ENCODE measurements around the gene SNX21. TPM values are rescaled to one million over a fixed set of nuclear protein-coding genes. Genes with fewer than 3 reads are reported as not detected.
A peak's percentile ranks its signal among the peaks of the same experiment; 100 is the strongest.
"Not testable (repeated sequence)": the region's sequence is repeated elsewhere in the genome, so short reads cannot be mapped to it uniquely, and the experiment has no call there.

The SNX21 gene
- 24.1 TPM for total RNA-seq
- long read RNA-seq, partial matches to known transcripts: 2 of 9 reads
- long read RNA-seq, other reads (novel, unspliced or antisense): 4 of 9 reads

- Histone ChIP-seq H3K27ac (peak within 1 kb of the TSS; percentile 95), H3K36me3 (peaks cover 5% of the 10 kb centered on the region), H3K27me3 (ENCODE audit: low read depth) (no peaks in the 10 kb centered on the region), H3K4me3 (peak within 1 kb of the TSS; percentile 84), H3K4me1 (peaks cover 46% of the 10 kb centered on the region), H3K9me3 (no peaks in the 10 kb centered on the region)
- intact Hi-C loops (cut with DNase I): no loop called here
- ATAC-seq: peak; percentile 91 to 92
- TF ChIP-seq CTCF (IDR thresholded peaks at IDR 0.05): no peak
- DNase-seq: peak; percentile 82
These were observed at the start of gene SNX21 for GRCh38 chr20:45833030-45833882. Gene SNX21 (plus strand): TSS chr20:45833799. CDS start chr20:45833920, 121 bp downstream.

GRCh38 chr20:45788351-45788750, 45.2 kb upstream of the SNX21 start:
- no peaks in the 10 kb centered on the region for H3K36me3 ChIP-seq
- TF ChIP-seq CTCF (IDR thresholded peaks at IDR 0.05): no peak
- H3K9me3 ChIP-seq: no peaks in the 10 kb centered on the region
- ATAC-seq (no peak), DNase-seq (no peak)
- no peak overlapping the region for H3K27ac ChIP-seq
- intact Hi-C loops (cut with DNase I): no loop called here
- H3K27me3 ChIP-seq (ENCODE audit: low read depth): no peaks in the 10 kb centered on the region
- no peak overlapping the region for H3K4me3 ChIP-seq
- peaks cover 24% of the 10 kb centered on the region for H3K4me1 ChIP-seq

GRCh38 chr20:45792317-45793118, 41.1 kb upstream of the SNX21 start:
- peak; percentile 55 for DNase-seq

GRCh38 chr20:45796337-45797065, 37.1 kb upstream of the SNX21 start:
- Histone ChIP-seq H3K27ac (no peak overlapping the region), H3K9me3 (no peaks in the 10 kb centered on the region), H3K27me3 (ENCODE audit: low read depth) (no peaks in the 10 kb centered on the region), H3K36me3 (peaks cover 48% of the 10 kb centered on the region), H3K4me3 (no peak overlapping the region), H3K4me1 (peaks cover 18% of the 10 kb centered on the region)
- intact Hi-C loops (cut with DNase I): no loop called here
- TF ChIP-seq CTCF (IDR thresholded peaks at IDR 0.05): no peak
- ATAC-seq (no peak), DNase-seq (no peak)

More at GRCh38 chr20:45792317-45793118, 41.1 kb upstream of the SNX21 start:
- Histone ChIP-seq H3K4me1 (peaks cover 10% of the 10 kb centered on the region), H3K27ac (peak overlapping the region; percentile 98), H3K4me3 (peak overlapping the region; percentile 97), H3K9me3 (no peaks in the 10 kb centered on the region), H3K36me3 (peaks cover 39% of the 10 kb centered on the region), H3K27me3 (ENCODE audit: low read depth) (no peaks in the 10 kb centered on the region)
- no peak for TF ChIP-seq CTCF (IDR thresholded peaks at IDR 0.05)
- peak; percentile 50 to 68 for ATAC-seq
- intact Hi-C loops (cut with DNase I): no loop called here

GRCh38 chr20:45797510-45797909, 36.1 kb upstream of the SNX21 start:
- DNase-seq; ATAC-seq; H3K27ac ChIP-seq; H3K4me3 ChIP-seq; H3K9me3 ChIP-seq; intact Hi-C loops (cut with DNase I); H3K27me3 ChIP-seq (ENCODE audit: low read depth): not testable (repeated sequence)
- Histone ChIP-seq H3K4me1 (peaks cover 15% of the 10 kb centered on the region), H3K36me3 (peaks cover 58% of the 10 kb centered on the region)

- H3K27ac ChIP-seq; intact Hi-C loops (cut with DNase I); H3K27me3 ChIP-seq (ENCODE audit: low read depth); H3K4me3 ChIP-seq; H3K9me3 ChIP-seq; DNase-seq; ATAC-seq: not testable (repeated sequence)
- peaks cover 62% of the 10 kb centered on the region for H3K36me3 ChIP-seq
- peaks cover 11% of the 10 kb centered on the region for H3K4me1 ChIP-seq
These were observed 35.6 kb upstream of the SNX21 start for GRCh38 chr20:45797955-45798354.
